ENCODE data around the gene EAF1.
"Not testable (repeated sequence)": the region's sequence is repeated elsewhere in the genome, so short reads cannot be mapped to it uniquely, and the experiment has no call there.

EAF1 gene

DNA sequence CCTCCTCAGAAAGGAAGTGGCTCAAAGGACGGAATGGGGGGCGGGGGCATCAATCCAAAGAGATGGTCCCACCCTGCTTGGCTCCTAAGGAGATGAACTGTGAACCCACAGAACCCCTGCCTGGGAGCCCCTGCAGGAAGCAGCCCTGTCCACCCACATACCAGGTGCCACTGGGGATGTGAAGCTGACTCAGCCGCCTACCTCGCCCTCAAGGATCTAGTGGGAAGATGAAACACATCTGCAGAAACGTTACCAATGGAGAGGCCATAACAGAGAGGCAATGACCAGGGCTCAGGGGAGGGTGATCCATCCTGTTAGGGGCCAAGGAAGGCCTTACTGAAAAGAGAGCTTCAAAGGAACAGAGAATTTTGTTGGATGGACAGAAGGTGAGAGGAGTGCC is 35.1 kb downstream of the EAF1 start:
- Histone ChIP-seq H3K4me3 (ENCODE audit: low read length) (no peak overlapping the region), H3K4me1 (ENCODE audit: insufficient read depth, low read length) (no peaks in the 10 kb centered on the region), H3K9me3 (ENCODE audit: low read length) (no peaks in the 10 kb centered on the region), H3K27me3 (ENCODE audit: insufficient read depth, low read length) (no peaks in the 10 kb centered on the region), H3K36me3 (ENCODE audit: insufficient read depth, low read length) (peaks cover 1% of the 10 kb centered on the region), H2AFZ (ENCODE audit: low read depth, low read length) (no peak overlapping the region)

DNA sequence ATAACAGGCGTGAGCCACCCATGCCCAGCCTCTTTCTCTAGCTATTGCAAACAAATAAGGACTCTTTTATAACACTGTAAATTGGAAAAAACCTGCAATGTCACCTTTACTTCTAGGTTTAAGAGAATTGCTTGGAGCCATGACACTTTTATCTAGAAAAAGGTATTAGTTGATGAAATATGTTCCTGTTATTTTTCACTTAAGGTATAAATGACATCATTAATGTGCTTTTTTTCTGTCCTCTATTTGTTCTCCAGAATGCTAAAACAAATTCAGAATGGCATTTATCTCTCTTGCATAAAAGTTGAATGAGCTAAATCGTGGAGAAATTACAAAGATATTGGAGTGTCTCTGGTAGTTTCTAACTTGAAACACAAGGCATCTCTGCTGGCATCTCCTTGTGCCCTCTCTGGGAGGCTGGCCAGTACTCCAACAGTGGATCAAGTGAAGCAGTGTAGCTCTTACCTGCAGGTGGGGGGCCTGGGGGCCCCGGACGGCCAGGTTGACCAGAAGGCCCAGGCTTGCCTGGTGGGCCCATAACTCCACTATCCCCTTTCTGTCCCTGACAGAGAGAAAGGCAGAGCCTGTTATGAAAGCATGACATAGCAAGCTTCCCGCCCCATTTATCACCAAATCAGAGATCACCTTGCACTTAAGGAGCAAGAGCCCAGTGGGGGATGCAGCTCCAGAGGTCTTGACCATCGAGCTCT is 38.6 kb downstream of the EAF1 start:
- no peaks in the 10 kb centered on the region for H3K27me3 ChIP-seq (ENCODE audit: insufficient read depth, low read length)
- H3K4me1 ChIP-seq (ENCODE audit: insufficient read depth, low read length): no peaks in the 10 kb centered on the region
- H3K4me3 ChIP-seq (ENCODE audit: low read length): no peak overlapping the region
- peaks cover 1% of the 10 kb centered on the region for H3K36me3 ChIP-seq (ENCODE audit: insufficient read depth, low read length)
- no peaks in the 10 kb centered on the region for H3K9me3 ChIP-seq (ENCODE audit: low read length)
- no peak overlapping the region for H2AFZ ChIP-seq (ENCODE audit: low read depth, low read length)

DNA sequence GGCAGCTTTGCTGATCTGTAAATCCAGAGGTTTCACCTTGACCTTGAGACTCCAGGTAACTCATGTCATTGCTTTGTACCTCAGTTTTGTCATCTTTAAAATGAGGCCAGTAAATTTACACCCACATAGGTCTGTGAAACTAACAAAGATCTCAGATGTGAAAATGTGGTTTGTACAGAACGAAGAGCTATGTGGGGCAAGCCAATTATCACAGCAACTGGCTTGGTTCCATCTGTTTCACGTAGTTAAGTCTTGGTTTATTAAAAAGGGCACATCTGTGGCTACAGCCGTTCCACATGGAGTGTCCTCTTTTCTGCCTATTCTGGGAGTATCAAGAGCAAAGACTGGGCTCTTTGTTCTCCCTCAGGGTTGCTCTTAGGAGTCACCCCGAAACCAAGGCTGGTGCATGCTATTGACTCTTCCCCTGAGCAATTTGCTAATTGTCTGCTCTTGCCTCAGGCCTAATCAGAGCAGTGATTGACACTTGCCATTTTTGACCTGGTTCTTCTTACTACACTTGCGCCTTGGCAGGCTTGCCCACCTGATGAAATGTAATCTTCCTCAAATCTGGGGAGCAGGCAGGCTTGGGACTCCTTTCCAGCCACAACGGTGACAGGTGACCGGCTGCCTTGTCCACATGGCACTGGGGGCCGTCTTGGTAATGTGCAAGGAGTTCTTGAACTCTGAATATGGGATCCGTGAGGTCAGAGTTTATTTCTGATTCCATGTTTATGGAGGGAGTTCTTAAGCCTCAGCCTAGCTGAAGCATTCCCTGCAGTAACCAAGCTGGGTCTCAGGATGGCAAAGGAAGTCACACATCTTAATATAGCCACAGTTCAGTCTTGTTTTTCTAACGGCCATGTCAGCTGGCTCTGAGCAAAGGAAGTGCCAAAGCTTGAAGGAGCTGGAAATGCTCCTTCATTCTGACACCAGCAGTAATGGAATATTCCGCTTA is 40.1 kb downstream of the EAF1 start:
- Histone ChIP-seq H3K27me3 (ENCODE audit: insufficient read depth, low read length) (no peaks in the 10 kb centered on the region), H3K9me3 (ENCODE audit: low read length) (no peaks in the 10 kb centered on the region), H2AFZ (ENCODE audit: low read depth, low read length) (no peak overlapping the region), H3K36me3 (ENCODE audit: insufficient read depth, low read length) (peaks cover 1% of the 10 kb centered on the region), H3K4me3 (ENCODE audit: low read length) (no peak overlapping the region), H3K4me1 (ENCODE audit: insufficient read depth, low read length) (no peaks in the 10 kb centered on the region)

DNA sequence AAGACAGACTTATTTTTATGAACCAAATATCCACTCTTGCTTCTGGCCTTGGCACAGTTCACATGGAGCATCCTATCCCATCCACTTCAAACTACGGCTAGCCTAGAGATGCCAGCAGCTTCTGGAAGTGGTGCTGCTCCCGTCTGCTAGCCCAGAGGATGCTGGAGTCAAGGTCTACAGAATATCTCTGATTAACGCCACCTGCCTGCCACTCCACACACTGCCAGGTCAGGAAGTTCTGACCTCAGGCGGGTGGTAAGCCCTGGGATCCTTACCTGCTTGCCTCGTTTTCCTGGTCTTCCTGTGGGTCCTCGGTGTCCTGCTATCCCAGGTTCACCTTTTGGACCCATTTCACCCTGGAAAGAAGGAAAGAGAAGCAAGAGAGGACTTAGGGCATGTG is 42.9 kb downstream of the EAF1 start:
- Histone ChIP-seq H3K4me1 (ENCODE audit: insufficient read depth, low read length) (no peaks in the 10 kb centered on the region), H2AFZ (ENCODE audit: low read depth, low read length) (no peak overlapping the region), H3K27me3 (ENCODE audit: insufficient read depth, low read length) (no peaks in the 10 kb centered on the region), H3K9me3 (ENCODE audit: low read length) (no peaks in the 10 kb centered on the region), H3K4me3 (ENCODE audit: low read length) (no peak overlapping the region), H3K36me3 (ENCODE audit: insufficient read depth, low read length) (peaks cover 1% of the 10 kb centered on the region)

DNA sequence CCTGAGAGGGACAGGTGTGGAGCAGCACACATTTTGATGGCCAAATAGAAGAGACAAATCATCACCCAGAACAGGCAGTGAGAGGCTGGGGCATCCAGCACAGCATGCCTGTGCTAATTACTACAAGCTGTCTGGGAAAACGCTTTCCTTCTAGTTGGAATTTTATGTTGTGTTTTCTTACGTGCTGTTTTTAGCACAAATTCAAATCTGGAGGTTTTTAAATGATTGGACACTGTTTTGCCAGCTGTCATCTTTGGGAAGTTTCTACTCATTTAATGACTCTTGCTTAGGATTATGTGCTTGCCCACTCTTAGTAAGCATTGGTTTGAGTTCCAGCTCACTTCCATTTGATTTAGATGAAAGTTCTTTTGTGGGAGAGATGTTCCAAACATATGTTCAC is 43.5 kb downstream of the EAF1 start:
- Histone ChIP-seq H3K27me3 (ENCODE audit: insufficient read depth, low read length) (no peaks in the 10 kb centered on the region), H3K4me1 (ENCODE audit: insufficient read depth, low read length) (no peaks in the 10 kb centered on the region), H3K36me3 (ENCODE audit: insufficient read depth, low read length) (peaks cover under 1% of the 10 kb centered on the region), H2AFZ (ENCODE audit: low read depth, low read length) (no peak overlapping the region), H3K9me3 (ENCODE audit: low read length) (no peaks in the 10 kb centered on the region), H3K4me3 (ENCODE audit: low read length) (no peak overlapping the region)

DNA sequence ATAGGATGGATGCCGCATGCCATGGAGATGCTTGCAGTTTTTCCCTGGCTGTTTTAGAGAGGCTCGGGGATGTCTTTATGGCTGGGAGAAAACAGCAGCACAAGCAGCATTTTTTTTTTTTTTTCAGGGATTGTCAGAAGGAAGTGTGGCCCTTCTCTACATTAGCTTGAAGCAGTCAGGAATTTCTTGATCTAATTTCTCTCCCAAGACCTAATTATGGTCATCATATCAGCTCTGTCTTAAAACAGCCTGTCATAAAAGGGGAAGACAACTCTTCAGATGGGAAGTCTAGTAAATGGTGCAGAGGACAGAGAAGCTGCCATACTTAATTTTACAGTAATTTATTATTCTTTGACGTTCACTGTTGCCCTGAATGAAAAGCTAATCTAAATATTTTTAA is 44.5 kb downstream of the EAF1 start:
- no peaks in the 10 kb centered on the region for H3K4me1 ChIP-seq (ENCODE audit: insufficient read depth, low read length)
- H3K27me3 ChIP-seq (ENCODE audit: insufficient read depth, low read length): no peaks in the 10 kb centered on the region
- no peak overlapping the region for H2AFZ ChIP-seq (ENCODE audit: low read depth, low read length)
- H3K36me3 ChIP-seq (ENCODE audit: insufficient read depth, low read length): no peaks in the 10 kb centered on the region
- H3K4me3 ChIP-seq (ENCODE audit: low read length): no peak overlapping the region
- no peaks in the 10 kb centered on the region for H3K9me3 ChIP-seq (ENCODE audit: low read length)

DNA sequence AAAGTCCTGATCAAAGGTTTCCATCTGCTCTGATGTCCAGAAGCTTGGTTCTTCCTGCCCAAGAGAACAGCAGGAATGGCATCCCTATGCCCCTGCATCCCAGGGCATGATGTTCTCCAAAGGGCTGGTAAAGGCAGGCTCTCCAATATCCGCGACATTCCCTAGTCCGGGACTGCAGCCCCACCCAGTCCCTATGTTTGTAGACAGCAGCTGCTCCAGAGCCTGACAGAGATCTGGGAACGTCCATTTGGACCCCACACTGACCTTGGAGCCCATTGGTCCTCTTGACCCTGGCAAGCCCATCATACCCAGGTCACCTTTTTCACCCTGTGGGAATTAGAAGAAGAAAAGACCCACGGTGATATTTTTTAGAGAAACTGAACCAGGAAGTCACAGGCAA is 47.8 kb downstream of the EAF1 start:
- Histone ChIP-seq H3K4me1 (ENCODE audit: insufficient read depth, low read length) (peaks cover 12% of the 10 kb centered on the region), H3K36me3 (ENCODE audit: insufficient read depth, low read length) (no peaks in the 10 kb centered on the region), H3K9me3 (ENCODE audit: low read length) (no peaks in the 10 kb centered on the region), H3K27me3 (ENCODE audit: insufficient read depth, low read length) (no peaks in the 10 kb centered on the region), H2AFZ (ENCODE audit: low read depth, low read length) (no peak overlapping the region), H3K4me3 (ENCODE audit: low read length) (no peak overlapping the region)

DNA sequence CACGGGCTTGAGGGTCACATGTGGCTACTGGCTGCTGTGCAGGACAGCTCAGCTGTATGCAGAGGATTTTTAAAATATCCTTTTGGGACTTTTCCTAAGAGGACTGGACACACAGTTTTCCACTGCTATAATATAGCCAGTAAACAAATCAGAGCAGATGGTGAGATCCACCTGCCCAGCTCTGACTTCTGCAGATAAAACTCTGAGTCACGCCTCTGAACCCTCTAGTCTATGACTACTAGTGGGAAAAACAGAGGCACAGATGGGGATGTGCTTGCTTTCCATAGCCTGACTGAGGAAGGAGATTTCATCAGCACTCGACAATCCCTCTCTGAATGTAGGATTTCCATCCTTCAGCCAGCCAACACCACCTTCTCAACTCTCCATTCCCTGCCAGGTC is 49.0 kb downstream of the EAF1 start:
- peaks cover 12% of the 10 kb centered on the region for H3K4me1 ChIP-seq (ENCODE audit: insufficient read depth, low read length)
- no peaks in the 10 kb centered on the region for H3K36me3 ChIP-seq (ENCODE audit: insufficient read depth, low read length)
- no peaks in the 10 kb centered on the region for H3K27me3 ChIP-seq (ENCODE audit: insufficient read depth, low read length)
- no peaks in the 10 kb centered on the region for H3K9me3 ChIP-seq (ENCODE audit: low read length)
- no peak overlapping the region for H2AFZ ChIP-seq (ENCODE audit: low read depth, low read length)
- no peak overlapping the region for H3K4me3 ChIP-seq (ENCODE audit: low read length)

DNA sequence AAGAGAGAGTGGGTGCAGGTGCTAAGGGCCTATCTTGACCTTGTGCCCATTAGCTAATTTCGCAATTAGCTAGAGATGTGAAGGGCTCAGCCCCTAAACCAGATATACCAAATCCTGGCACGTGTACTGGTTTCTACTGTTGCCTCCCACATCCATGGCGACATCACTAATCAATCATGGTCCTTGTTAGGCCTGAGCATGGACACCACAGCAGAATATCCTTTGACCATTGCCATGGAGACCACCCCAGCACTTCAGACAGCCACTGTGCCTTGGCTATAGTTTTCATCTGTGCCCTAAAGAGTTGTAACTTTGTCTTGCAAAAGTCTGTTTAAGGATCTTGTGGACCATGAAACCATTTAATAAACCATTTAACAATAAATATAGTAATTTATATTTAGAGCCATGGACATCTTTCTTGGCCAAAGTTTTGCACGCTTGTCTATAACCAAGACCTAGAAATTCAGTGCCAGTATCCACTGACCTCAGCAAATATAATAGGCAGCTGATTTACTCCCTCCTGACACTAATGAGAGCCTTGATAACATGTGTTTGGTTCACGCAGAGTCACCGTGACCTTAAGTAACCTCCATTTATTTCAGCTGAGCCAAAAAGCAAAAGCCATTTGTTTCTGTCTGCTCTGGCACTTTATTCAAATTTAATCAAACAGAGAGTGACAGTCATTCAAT is 50.7 kb downstream of the EAF1 start:
- Histone ChIP-seq H3K4me1 (ENCODE audit: insufficient read depth, low read length) (peaks cover 12% of the 10 kb centered on the region), H3K9me3 (ENCODE audit: low read length) (no peaks in the 10 kb centered on the region), H3K27me3 (ENCODE audit: insufficient read depth, low read length) (no peaks in the 10 kb centered on the region), H3K36me3 (ENCODE audit: insufficient read depth, low read length) (no peaks in the 10 kb centered on the region), H2AFZ (ENCODE audit: low read depth, low read length) (no peak overlapping the region), H3K4me3 (ENCODE audit: low read length) (no peak overlapping the region)

DNA sequence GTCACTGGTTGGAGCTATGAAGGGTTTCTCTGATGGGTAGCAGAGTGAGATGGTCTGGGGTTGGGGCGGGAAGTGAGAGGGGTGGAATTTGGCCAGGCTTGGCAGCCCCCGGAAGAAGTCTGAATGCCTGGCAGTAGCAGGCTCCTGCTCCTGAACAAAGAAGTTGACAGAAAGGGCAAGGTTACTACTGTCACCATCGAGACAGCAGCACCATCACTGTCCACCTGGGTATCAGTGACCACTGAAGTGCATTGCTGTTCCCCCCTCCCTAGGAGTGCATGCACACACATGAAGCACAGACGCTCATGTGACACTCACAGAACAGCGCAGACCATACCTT is 51.2 kb downstream of the EAF1 start:
- Histone ChIP-seq H3K9me3 (ENCODE audit: low read length) (no peaks in the 10 kb centered on the region), H3K36me3 (ENCODE audit: insufficient read depth, low read length) (no peaks in the 10 kb centered on the region), H3K4me3 (ENCODE audit: low read length) (no peak overlapping the region), H3K4me1 (ENCODE audit: insufficient read depth, low read length) (peaks cover 12% of the 10 kb centered on the region), H2AFZ (ENCODE audit: low read depth, low read length) (no peak overlapping the region), H3K27me3 (ENCODE audit: insufficient read depth, low read length) (no peaks in the 10 kb centered on the region)

DNA sequence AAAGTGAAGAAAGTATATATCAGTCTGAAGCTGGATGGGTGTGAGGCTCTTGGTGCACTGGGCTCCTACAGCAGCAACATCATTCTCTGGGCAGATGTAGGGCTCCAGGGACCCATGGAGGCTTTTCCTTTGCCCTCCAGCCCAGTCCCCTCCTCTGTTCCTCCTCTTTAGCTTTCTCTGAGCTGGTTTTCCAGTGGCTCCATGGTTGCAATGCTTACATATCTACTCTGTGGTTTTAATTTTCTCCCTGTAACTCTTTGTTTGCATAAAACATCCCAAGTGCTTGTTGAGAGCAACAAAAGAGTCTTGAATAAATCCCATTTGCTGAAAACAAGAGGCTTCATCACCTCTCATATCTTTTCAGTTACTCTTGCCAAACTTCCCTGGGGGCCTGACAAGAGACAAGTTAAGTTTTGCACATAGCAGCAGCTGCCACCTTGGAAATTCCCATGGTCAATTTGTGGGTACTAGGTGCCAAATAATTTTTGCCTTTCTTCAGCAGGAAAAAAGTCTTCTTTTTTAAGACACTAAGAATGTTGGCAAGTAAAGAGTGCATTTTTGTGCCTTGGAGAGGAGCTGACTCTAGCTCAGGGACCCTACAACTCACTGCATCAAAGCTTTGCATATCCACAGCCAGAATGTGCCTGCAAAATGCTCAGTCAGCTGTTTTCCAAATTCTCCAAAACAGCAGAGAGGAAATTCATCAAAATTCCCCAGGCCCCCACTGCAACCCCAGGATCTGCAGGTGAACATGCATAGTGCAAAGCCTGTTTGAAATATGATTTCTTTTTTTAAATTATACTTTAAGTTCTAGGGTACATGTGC is 52.2 kb downstream of the EAF1 start:
- Histone ChIP-seq H3K4me3 (ENCODE audit: low read length) (no peak overlapping the region), H3K36me3 (ENCODE audit: insufficient read depth, low read length) (no peaks in the 10 kb centered on the region), H2AFZ (ENCODE audit: low read depth, low read length) (no peak overlapping the region)

DNA sequence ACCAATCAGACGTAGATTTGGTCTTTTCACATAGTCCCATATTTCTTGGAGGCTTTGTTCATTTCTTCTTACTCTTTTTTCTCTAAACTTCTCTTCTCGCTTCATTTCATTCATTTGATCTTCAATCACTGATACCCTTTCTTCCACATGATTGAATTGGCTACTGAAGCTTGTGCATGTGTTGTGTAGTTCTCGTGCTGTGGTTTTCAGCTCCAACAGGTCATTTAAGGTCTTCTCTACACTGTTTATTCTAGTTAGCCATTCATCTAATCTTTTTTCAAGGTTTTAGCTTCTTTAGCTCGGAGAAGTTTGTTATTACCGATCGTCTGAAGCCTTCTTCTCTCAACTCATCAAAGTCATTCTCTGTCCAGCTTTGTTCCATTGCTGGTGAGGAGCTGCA is 57.2 kb downstream of the EAF1 start:
- not testable (repeated sequence) for H3K4me3 ChIP-seq (ENCODE audit: low read length); H3K27me3 ChIP-seq (ENCODE audit: insufficient read depth, low read length); H3K4me1 ChIP-seq (ENCODE audit: insufficient read depth, low read length); H3K9me3 ChIP-seq (ENCODE audit: low read length); H3K36me3 ChIP-seq (ENCODE audit: insufficient read depth, low read length); H2AFZ ChIP-seq (ENCODE audit: low read depth, low read length)

More for the DNA sequence above, 52.2 kb downstream of the EAF1 start:
- H3K27me3 ChIP-seq (ENCODE audit: insufficient read depth, low read length): no peaks in the 10 kb centered on the region
- no peaks in the 10 kb centered on the region for H3K9me3 ChIP-seq (ENCODE audit: low read length)
- H3K4me1 ChIP-seq (ENCODE audit: insufficient read depth, low read length): peaks cover 12% of the 10 kb centered on the region

All from neuron (in vitro differentiated cells).